Upper lobe of left lung (tissue), 4 donors: ENCODE data around the gene HKDC1.

Source experiments
- CTCF ChIP-seq, 6 experiments: fragments of 450-650 bp in 4 of 6; fragments of 200-600 bp in 2 of 6; sonication (generic) in 2 of 6; IDR thresholded peaks; one replicate each; pipeline ENCODE4 v1.5.1; 2016 to 2019; ENCODE audit warnings: antibody characterized with exemption in 6 of 6
- EP300 ChIP-seq, 4 donors: sonication (generic); formaldehyde crosslinking; IDR thresholded peaks; one replicate each; pipeline ENCODE4 v1.5.1; 2017; ENCODE audit warnings: antibody characterized with exemption in 4 of 4, control low read depth in 2 of 4

GRCh38 chr10:69237528-69238159, 17.5 kb downstream of the HKDC1 start:
- no peak for TF ChIP-seq EP300 (IDR thresholded peaks at IDR 0.05)
- TF ChIP-seq CTCF (IDR thresholded peaks at IDR 0.05), result peak; percentile 83 to 95 (median 89)
